LNCaP clone FGC (cell line): ENCODE measurements around the gene UBE2R2.
A peak's percentile ranks its signal among the peaks of the same experiment; 100 is the strongest.
"Not testable (repeated sequence)": the region's sequence is repeated elsewhere in the genome, so short reads cannot be mapped to it uniquely, and the experiment has no call there.

Source experiments
- DNase-seq: peaks from one replicate; pipeline ENCODE4 v3.0.0-alpha.2; 2011; ENCODE audit warnings: low read depth
- H3K4me3 ChIP-seq: 2 replicates; pipeline ENCODE4 v1.5.1; 2011; ENCODE audit warnings: mild to moderate bottlenecking, low read depth, low read length, control low read depth
- CTCF ChIP-seq: IDR thresholded peaks from 2 replicates; pipeline ENCODE4 v1.5.1; 2012; ENCODE audit warnings: mild to moderate bottlenecking; ENCODE audit not compliant: control insufficient read depth, insufficient read depth; ENCODE audit errors: extremely low read depth

The UBE2R2 gene

GRCh38 chr9:33818167-33818846 lies 1.3 kb downstream of the UBE2R2 start:
- H3K4me3 ChIP-seq = peak overlapping the region; percentile 84
- DNase-seq = no peak
- no peak for TF ChIP-seq CTCF

GRCh38 chr9:33818847-33819500 lies 2.0 kb downstream of the UBE2R2 start:
- no peak for DNase-seq
- no peak for TF ChIP-seq CTCF
- H3K4me3 ChIP-seq = peak overlapping the region; percentile 84

- no peak for TF ChIP-seq CTCF
- no peak for DNase-seq
- H3K4me3 ChIP-seq = no peak overlapping the region
These were observed 3.3 kb downstream of the UBE2R2 start for GRCh38 chr9:33820231-33820745.

GRCh38 chr9:33823801-33824200 lies 6.8 kb downstream of the UBE2R2 start:
- TF ChIP-seq CTCF = no peak
- no peak overlapping the region for H3K4me3 ChIP-seq
- DNase-seq = no peak

- DNase-seq, H3K4me3 ChIP-seq: not testable (repeated sequence)
These were observed 10.3 kb downstream of the UBE2R2 start for GRCh38 chr9:33827285-33827684.

- DNase-seq, H3K4me3 ChIP-seq: not testable (repeated sequence)
These were observed 12.8 kb downstream of the UBE2R2 start for GRCh38 chr9:33829641-33830230.

GRCh38 chr9:33835625-33836260 lies 18.8 kb downstream of the UBE2R2 start:
- H3K4me3 ChIP-seq = no peak overlapping the region
- TF ChIP-seq CTCF = no peak
- DNase-seq = no peak

GRCh38 chr9:33836261-33836660 lies 19.3 kb downstream of the UBE2R2 start:
- not testable (repeated sequence) for DNase-seq, H3K4me3 ChIP-seq
